Measurements from ENCODE around the gene EXD1. TPM values are rescaled to one million over a fixed set of nuclear protein-coding genes. Genes with fewer than 3 reads are reported as not detected.

EXD1 gene, protein sequence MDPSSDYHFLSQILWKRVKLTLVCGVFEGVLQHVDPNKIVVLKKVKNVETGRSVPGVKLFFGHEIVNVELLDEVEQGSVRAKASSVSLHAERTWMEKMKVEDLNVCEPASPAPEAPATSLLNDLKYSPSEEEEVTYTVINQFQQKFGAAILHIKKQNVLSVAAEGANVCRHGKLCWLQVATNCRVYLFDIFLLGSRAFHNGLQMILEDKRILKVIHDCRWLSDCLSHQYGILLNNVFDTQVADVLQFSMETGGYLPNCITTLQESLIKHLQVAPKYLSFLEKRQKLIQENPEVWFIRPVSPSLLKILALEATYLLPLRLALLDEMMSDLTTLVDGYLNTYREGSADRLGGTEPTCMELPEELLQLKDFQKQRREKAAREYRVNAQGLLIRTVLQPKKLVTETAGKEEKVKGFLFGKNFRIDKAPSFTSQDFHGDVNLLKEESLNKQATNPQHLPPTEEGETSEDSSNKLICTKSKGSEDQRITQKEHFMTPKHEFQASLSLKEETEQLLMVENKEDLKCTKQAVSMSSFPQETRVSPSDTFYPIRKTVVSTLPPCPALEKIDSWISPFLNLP
- under 0.01 TPM for total RNA-seq

DNA sequence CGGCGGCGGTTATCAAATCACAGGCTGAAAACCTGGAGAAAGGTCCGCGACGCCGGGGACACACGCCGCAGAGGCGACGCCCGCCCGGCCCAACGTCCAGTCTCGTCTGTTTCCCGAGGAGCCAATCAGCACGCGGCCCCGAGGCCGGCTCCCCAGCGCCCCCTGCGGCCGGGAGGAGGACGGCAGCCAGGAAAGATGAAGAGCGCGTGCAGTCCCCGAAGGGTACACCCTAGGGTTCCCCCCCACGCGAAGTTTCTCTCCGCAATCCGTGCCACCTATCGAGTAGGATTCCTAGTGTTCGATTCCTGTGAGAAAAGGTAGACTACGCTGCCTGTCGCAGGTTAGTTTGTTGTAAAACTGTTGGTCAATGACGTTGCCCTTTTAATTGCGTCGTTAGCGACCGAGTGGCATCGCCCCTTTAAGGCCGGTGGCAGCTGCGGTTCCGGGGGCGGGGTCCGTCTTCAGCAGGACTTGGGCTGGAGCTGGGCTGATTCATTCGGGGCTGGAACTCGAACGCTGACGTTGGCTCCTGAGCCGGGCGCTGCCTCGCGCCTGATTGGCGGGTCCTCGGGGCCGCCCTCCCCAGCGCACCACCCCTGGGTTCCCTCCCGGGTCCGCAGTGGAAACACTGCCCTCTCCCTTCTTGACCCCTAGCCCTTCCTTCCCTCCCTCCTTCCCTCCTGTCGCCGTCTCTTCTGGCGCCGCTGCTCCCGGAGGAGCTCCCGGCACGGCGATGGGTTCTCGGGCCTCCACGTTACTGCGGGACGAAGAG lies at the start of gene EXD1, which contains the start of gene CHP1:
EXD1 (minus strand) TSS at position 108 of the 772 bp plus-strand sequence. CDS start 4,182 bp downstream, outside the sequence.
CHP1 (plus strand) TSS at position 619 of the 772 bp plus-strand sequence; CDS start at position 734, 115 bp downstream.

Other genes with a start within 250 kb of the EXD1 start
- 33.4 TPM for gene INO80, start 114.5 kb downstream of the EXD1 start, total RNA-seq
- gene CHP1, start 511 bp upstream of the EXD1 start, total RNA-seq, result 60.9 TPM
- gene OIP5, start 101.8 kb upstream of the EXD1 start, total RNA-seq, result 3.9 TPM
- gene NUSAP1, start 102.1 kb upstream of the EXD1 start, total RNA-seq, result 38.8 TPM
- gene NDUFAF1, start 171.7 kb upstream of the EXD1 start, total RNA-seq, result 25.6 TPM
- gene RTF1, start 186.3 kb upstream of the EXD1 start, total RNA-seq, result 58.1 TPM

Data from diencephalon (tissue), 1 donor.